Superior temporal gyrus (tissue), 1 donor: ENCODE results near the gene LTBP1.

ENCODE experiments used
- DNase-seq: peaks from one replicate; pipeline ENCODE4 v3.0.0-alpha.2; 2016; ENCODE audit errors: extremely low spot score

Gene LTBP1

GRCh38 chr2:33304032-33304864 lies 357.5 kb downstream of the LTBP1 start:
- no peak for DNase-seq

GRCh38 chr2:33307659-33308270 lies 361.0 kb downstream of the LTBP1 start:
- DNase-seq: no peak

GRCh38 chr2:33312355-33312754 lies 365.6 kb downstream of the LTBP1 start:
- DNase-seq: no peak

- DNase-seq: no peak
Observed at GRCh38 chr2:33313039-33313438, 366.3 kb downstream of the LTBP1 start.

- no peak for DNase-seq
Observed at GRCh38 chr2:33314541-33314940, 367.8 kb downstream of the LTBP1 start.

- DNase-seq: no peak
Observed at GRCh38 chr2:33316328-33316727, 369.6 kb downstream of the LTBP1 start.

- no peak for DNase-seq
Observed at GRCh38 chr2:33317369-33318007, 370.7 kb downstream of the LTBP1 start.

- no peak for DNase-seq
Observed at GRCh38 chr2:33318456-33318855, 371.7 kb downstream of the LTBP1 start.

GRCh38 chr2:33320573-33320972 lies 373.8 kb downstream of the LTBP1 start:
- DNase-seq: no peak

GRCh38 chr2:33321236-33321771 lies 374.6 kb downstream of the LTBP1 start:
- DNase-seq: peak; percentile 35

GRCh38 chr2:33321876-33322483 lies 375.2 kb downstream of the LTBP1 start:
- no peak for DNase-seq

- no peak for DNase-seq
Observed at GRCh38 chr2:33322612-33323011, 375.9 kb downstream of the LTBP1 start.

- no peak for DNase-seq
Observed at GRCh38 chr2:33323957-33324356, 377.2 kb downstream of the LTBP1 start.

GRCh38 chr2:33326100-33326499 lies 379.3 kb downstream of the LTBP1 start:
- DNase-seq: no peak

GRCh38 chr2:33333433-33333832 lies 386.7 kb downstream of the LTBP1 start:
- DNase-seq: no peak

- DNase-seq: no peak
Observed at GRCh38 chr2:33334083-33334482, 387.3 kb downstream of the LTBP1 start.

- peak; percentile 25 for DNase-seq
Observed at GRCh38 chr2:33335516-33335915, 388.8 kb downstream of the LTBP1 start.

- DNase-seq: no peak
Observed at GRCh38 chr2:33336036-33336625, 389.4 kb downstream of the LTBP1 start.

- DNase-seq: no peak
Observed at GRCh38 chr2:33337385-33337960, 390.7 kb downstream of the LTBP1 start.

GRCh38 chr2:33337981-33338380 lies 391.2 kb downstream of the LTBP1 start:
- no peak for DNase-seq

GRCh38 chr2:33339269-33339668 lies 392.5 kb downstream of the LTBP1 start:
- no peak for DNase-seq
